PFSK-1 (cell line): ENCODE measurements around the gene CPVL.

ENCODE experiments used
- FOXP2 ChIP-seq: optimal IDR thresholded peaks from 2 replicates; pipeline ENCODE3; 2011; ENCODE audit warnings: borderline replicate concordance, control low read depth, inconsistent platforms; ENCODE audit not compliant: insufficient read depth; ENCODE audit errors: extremely low read length, extremely low read depth
- POLR2AphosphoS5 ChIP-seq: IDR thresholded peaks from 2 replicates; pipeline ENCODE4 v1.6.1; 2012; ENCODE audit warnings: low read depth, mild to moderate bottlenecking, control low read depth, low read length, moderate library complexity
- REST ChIP-seq, 2 experiments: IDR thresholded peaks; 2 replicates each; pipeline versions ENCODE4 v1.6.1 to v1.8.0; 2011 to 2012; ENCODE audit warnings: low read depth in 2 of 2, low read length in 2 of 2, control low read depth in 1 of 2, inconsistent platforms in 1 of 2, mild to moderate bottlenecking in 1 of 2, moderate library complexity in 1 of 2; ENCODE audit not compliant: insufficient read depth in 1 of 2
- SIN3A ChIP-seq: IDR thresholded peaks from 2 replicates; pipeline ENCODE4 v1.6.1; 2012; ENCODE audit warnings: mild to moderate bottlenecking, low read length, moderate library complexity, borderline replicate concordance; ENCODE audit not compliant: insufficient read depth
- TAF1 ChIP-seq: IDR thresholded peaks from 2 replicates; pipeline ENCODE4 v1.6.1; 2012; ENCODE audit warnings: low read length, control low read depth, borderline replicate concordance; ENCODE audit not compliant: insufficient read depth

The CPVL gene

GRCh38 chr7:29120955-29121354 lies 25.4 kb downstream of the CPVL start:
- TF ChIP-seq SIN3A (no peak), POLR2AphosphoS5 (no peak), REST (IDR thresholded peaks at IDR 0.05; ENCODE audit: insufficient read depth in 1 of 2, low read depth in 2 of 2, low read length in 2 of 2) (no peak; a peak in 1 of 4 replicates), FOXP2 (no peak), TAF1 (no peak)

- TF ChIP-seq POLR2AphosphoS5 (no peak), FOXP2 (no peak), TAF1 (no peak), SIN3A (no peak), REST (IDR thresholded peaks at IDR 0.05; ENCODE audit: insufficient read depth in 1 of 2, low read depth in 2 of 2, low read length in 2 of 2) (no peak)
Observed at GRCh38 chr7:29119538-29119937, 26.8 kb downstream of the CPVL start.

- TF ChIP-seq REST (IDR thresholded peaks at IDR 0.05; ENCODE audit: insufficient read depth in 1 of 2, low read depth in 2 of 2, low read length in 2 of 2), result no peak
Observed at GRCh38 chr7:29116361-29117200, 29.8 kb downstream of the CPVL start.

GRCh38 chr7:29115753-29116152 lies 30.6 kb downstream of the CPVL start:
- TF ChIP-seq TAF1, result no peak
- no peak for TF ChIP-seq REST (IDR thresholded peaks at IDR 0.05; ENCODE audit: insufficient read depth in 1 of 2, low read depth in 2 of 2, low read length in 2 of 2)

GRCh38 chr7:29115130-29115687 lies 31.1 kb downstream of the CPVL start:
- TF ChIP-seq POLR2AphosphoS5 (no peak), TAF1 (no peak), SIN3A (no peak), FOXP2 (no peak), REST (IDR thresholded peaks at IDR 0.05; ENCODE audit: insufficient read depth in 1 of 2, low read depth in 2 of 2, low read length in 2 of 2) (no peak)
